Tibial nerve (tissue), 3 donors: ENCODE results near the gene MPZ.

Experiments used
- CTCF ChIP-seq, 5 experiments: fragments of 200-600 bp in 3 of 5; fragments of 450-650 bp in 2 of 5; sonication (generic) in 3 of 5; IDR thresholded peaks; one replicate each; pipeline ENCODE4 v1.5.1; 2016 to 2019; ENCODE audit warnings: antibody characterized with exemption in 5 of 5, mild to moderate bottlenecking in 3 of 5, moderate library complexity in 2 of 5
- POLR2A ChIP-seq, 2 donors: fragments of 450-650 bp; IDR thresholded peaks; one replicate each; pipeline ENCODE4 v1.6.1; 2017; ENCODE audit warnings: antibody characterized with exemption in 2 of 2, mild to moderate bottlenecking in 2 of 2, moderate library complexity in 2 of 2

GRCh38 chr1:161359291-161359690 is 49.5 kb upstream of the MPZ start:
- no peak for TF ChIP-seq CTCF (IDR thresholded peaks at IDR 0.05)
- no peak for TF ChIP-seq POLR2A (IDR thresholded peaks at IDR 0.05)
